Mesangial cell (primary cell): ENCODE data around the gene ACBD6. TPM values are rescaled to one million over a fixed set of nuclear protein-coding genes. Genes with fewer than 3 reads are reported as not detected.

Experiments used
- total RNA-seq: library from RNA; depleted of rRNA; stranded (reverse); fragments of >200 nt; gene quantifications from 2 replicates; pipeline ENCODE4 v1.2.3, GENCODE V29; 2015

Gene ACBD6
- 41.7 and 52.6 TPM in 2 replicates for total RNA-seq

GRCh38 chr1:180502361-180503279 lies at the start of gene ACBD6:
Gene ACBD6 (minus strand): TSS chr1:180502577. CDS start chr1:180502266, 311 bp downstream.

Other genes with a start within 250 kb of the ACBD6 start
- gene OVAAL, start 56.4 kb upstream of the ACBD6 start, total RNA-seq, result not detected in 2 replicates
- 18.3 and 25.5 TPM in 2 replicates for gene XPR1, start 129.4 kb upstream of the ACBD6 start, total RNA-seq